IMR-90 (cell line): ENCODE data around the gene UNC5B.

Experiments used
- CEBPB ChIP-seq: IDR thresholded peaks from 2 replicates; pipeline ENCODE4 v1.6.1; 2012; ENCODE audit warnings: low read depth, low read length, improper control_type of control experiment
- CTCF ChIP-seq: conservative IDR thresholded peaks from 2 replicates; pipeline ENCODE4 v1.5.1; 2012; ENCODE audit warnings: mild to moderate bottlenecking, low read depth, low read length, improper control_type of control experiment
- NFE2L2 ChIP-seq: fragments of 150-350 bp; IDR thresholded peaks from 2 replicates; pipeline ENCODE4 v1.6.1; 2016; ENCODE audit warnings: low read depth, mild to moderate bottlenecking, low read length

- no peak for TF ChIP-seq CEBPB
- no peak for TF ChIP-seq CTCF
- no peak for TF ChIP-seq NFE2L2
Observed at GRCh38 chr10:71330789-71331404, 118.5 kb downstream of the UNC5B start.
